ENCODE data around the gene OCA2.

- TF ChIP-seq CTCF (conservative IDR thresholded peaks at IDR 0.05; ENCODE audit: low read depth, low read length) = no peak
- no peak for TF ChIP-seq EZH2 (IDR thresholded peaks at IDR 0.05; ENCODE audit: borderline replicate concordance, low read depth, low read length, poor library complexity, severe bottlenecking)
These were observed 47.0 kb downstream of the OCA2 start for GRCh38 chr15:28051955-28052633.
